ENCODE data around the gene GPSM1. TPM values are rescaled to one million over a fixed set of nuclear protein-coding genes. Genes with fewer than 3 reads are reported as not detected.
A peak's percentile ranks its signal among the peaks of the same experiment; 100 is the strongest.

GPSM1 gene
- total RNA-seq, 1 donor from 2014 or later: 1.9 TPM

GRCh38 chr9:136399176-136400037 lies 72.1 kb downstream of the GPSM1 start:
- peaks cover 53% of the 10 kb centered on the region for H3K36me3 Mint-ChIP-seq (ENCODE audit: low read depth)
- H3K9me3 Mint-ChIP-seq: no peaks in the 10 kb centered on the region
- CTCF ChIA-PET: no interaction called here
- peak overlapping the region; percentile 46 for H3K27ac Mint-ChIP-seq
- DNase-seq: peak; percentile 36
- peak overlapping the region; percentile 87 for H3K4me3 Mint-ChIP-seq
- H3K27me3 Mint-ChIP-seq: no peaks in the 10 kb centered on the region
- TF ChIP-seq CTCF (IDR thresholded peaks at IDR 0.05): no peak
- POLR2A ChIA-PET: interaction anchor here (0.6 to 2.8 kb wide), 2 partner anchors 36 to 918 kb away, joined by 6 to 14 read pairs; partner anchors contain the start of gene DNLZ
- peak; percentile 26 for ATAC-seq (ENCODE audit: low read depth)
- peaks cover 40% of the 10 kb centered on the region for H3K4me1 Mint-ChIP-seq
- intact Hi-C loops (cut with micrococcal nuclease): loop anchor here (1.0 to 10.0 kb wide), 7 partner anchors 11 to 282 kb away; partner anchors contain the start of genes DNLZ, ENTR1, INPP5E and PMPCA

DNA sequence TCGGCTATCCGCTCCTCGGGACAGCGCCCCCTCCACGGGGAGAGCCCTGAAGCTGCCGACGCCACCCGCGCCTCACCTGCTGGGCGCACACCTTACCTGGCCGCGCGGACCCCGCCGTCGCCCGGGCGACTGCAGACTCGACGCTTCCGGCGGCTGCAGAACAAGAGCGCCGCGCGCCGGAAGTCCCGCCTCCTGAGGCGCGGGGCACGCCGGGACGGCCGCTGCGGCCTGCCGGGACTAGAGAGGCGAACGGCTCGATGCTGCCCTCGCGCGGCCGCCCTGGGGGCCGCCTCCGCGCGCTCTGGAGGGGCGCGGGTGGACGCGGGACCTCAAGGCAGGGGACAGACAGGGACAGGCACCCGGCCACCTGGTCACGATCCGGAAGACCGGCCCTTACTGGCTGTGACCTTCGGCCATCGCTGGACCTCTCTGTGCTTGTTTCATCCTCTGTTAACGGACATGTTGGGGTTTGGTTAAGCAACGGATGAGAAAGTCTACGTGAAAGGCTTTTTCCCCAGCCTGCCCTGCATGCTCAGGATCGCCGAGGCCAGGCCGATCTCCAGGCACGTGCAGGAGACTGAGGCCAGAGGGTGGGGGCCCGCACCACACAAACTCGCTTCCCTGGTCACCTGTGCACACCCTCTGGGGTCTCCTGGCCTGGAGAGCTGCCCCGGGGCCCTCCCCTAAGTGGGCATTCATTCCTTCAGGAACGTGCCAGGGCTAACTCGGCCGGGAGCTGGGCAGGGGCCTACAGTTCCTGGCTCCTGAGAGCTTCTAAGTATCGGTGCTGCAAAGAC lies 72.9 kb downstream of the GPSM1 start, which contains the start of gene SNAPC4:
Gene SNAPC4 (minus strand): TSS at position 133 of the 797 bp plus-strand sequence. CDS start 1,742 bp downstream, outside the sequence.
- DNase-seq: peak; percentile 88
- ChIA-PET POLR2A (interaction anchor here (1.0 to 2.8 kb wide), 3 partner anchors 10 to 282 kb away, joined by 4 to 14 read pairs (median 10); partner anchors contain the start of gene DNLZ), CTCF (interaction anchor here (1.5 kb wide), 4 partner anchors 9 to 38 kb away, joined by 3 to 8 read pairs (median 6); partner anchors contain the start of gene DNLZ)
- ATAC-seq (ENCODE audit: low read depth): peak; percentile 76
- Mint-ChIP-seq H3K4me1 (peaks cover 48% of the 10 kb centered on the region), H3K27ac (peak within 1 kb of the TSS; percentile 46), H3K27me3 (no peaks in the 10 kb centered on the region), H3K4me3 (peak within 1 kb of the TSS; percentile 87), H3K36me3 (ENCODE audit: low read depth) (peaks cover 53% of the 10 kb centered on the region), H3K9me3 (no peaks in the 10 kb centered on the region)
- TF ChIP-seq CTCF (IDR thresholded peaks at IDR 0.05): peak; percentile 21
- intact Hi-C loops (cut with micrococcal nuclease): loop anchor here (1.0 to 10.0 kb wide), 7 partner anchors 10 to 283 kb away; partner anchors contain the start of genes DNLZ, ENTR1, INPP5E and PMPCA

DNA sequence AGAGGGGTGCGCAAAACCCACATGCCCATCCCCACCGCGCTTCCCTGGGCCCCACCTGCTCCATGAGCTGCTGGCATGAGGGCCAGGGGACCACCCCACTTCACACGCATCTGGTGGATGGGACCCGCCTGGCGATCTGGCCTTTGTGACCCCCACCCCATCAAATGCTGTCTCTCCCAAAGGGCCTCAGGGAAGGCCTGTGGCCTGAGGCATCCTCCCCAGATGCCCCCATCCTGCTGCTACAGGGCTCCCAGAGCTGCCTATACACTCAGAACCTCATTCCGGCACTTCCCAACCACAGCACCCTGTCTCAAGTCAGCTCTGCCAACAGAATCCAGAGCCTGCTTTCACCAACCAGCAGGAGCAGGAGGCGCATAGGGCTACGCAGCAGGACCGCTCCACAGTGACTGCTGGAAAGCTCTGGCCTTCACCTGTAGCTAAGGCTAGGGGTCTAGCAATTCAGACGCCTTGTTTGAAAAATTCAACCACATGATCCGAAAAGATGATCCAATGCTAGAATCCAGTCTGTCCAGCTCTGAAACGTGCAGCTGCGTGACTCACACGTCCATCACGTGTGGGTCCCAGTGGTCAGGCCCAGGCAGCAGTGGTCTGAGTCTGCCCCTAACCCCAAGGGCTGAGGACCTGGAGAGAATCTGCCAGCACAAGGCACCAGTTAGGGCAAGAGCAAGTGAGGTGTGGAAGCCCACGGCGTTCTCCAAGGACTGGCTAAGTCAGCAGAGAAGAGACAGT lies 74.0 kb downstream of the GPSM1 start:
- CTCF ChIA-PET: interaction anchor here (1.5 kb wide), 4 partner anchors 8 to 38 kb away, joined by 3 to 8 read pairs (median 6); partner anchors contain the start of gene DNLZ
- H3K27ac Mint-ChIP-seq: peak overlapping the region; percentile 24

More for the DNA sequence above, 74.0 kb downstream of the GPSM1 start:
- POLR2A ChIA-PET: interaction anchor here (0.5 to 2.8 kb wide), 4 partner anchors 8 to 45 kb away, joined by 4 to 14 read pairs (median 8); partner anchors contain the start of gene DNLZ
- DNase-seq (no peak), ATAC-seq (ENCODE audit: low read depth) (no peak)
- no peak for TF ChIP-seq CTCF (IDR thresholded peaks at IDR 0.05)
- Mint-ChIP-seq H3K4me1 (peaks cover 54% of the 10 kb centered on the region), H3K9me3 (no peaks in the 10 kb centered on the region), H3K27me3 (no peaks in the 10 kb centered on the region), H3K36me3 (ENCODE audit: low read depth) (peaks cover 52% of the 10 kb centered on the region), H3K4me3 (no peak overlapping the region)
- intact Hi-C loops (cut with micrococcal nuclease): loop anchor here (5.0 to 10.0 kb wide), 2 partner anchors 157 to 284 kb away; partner anchors contain the start of genes QSOX2 and TMEM250
